Stimulated activated CD4-positive, alpha-beta T cell treated with anti-CD3 and anti-CD28 coated beads, Interleukin-15, amount 100 ng/mL, for 24 hours (primary cell): ENCODE results near the gene TBL1X.
A peak's percentile ranks its signal among the peaks of the same experiment; 100 is the strongest.
"Not testable (repeated sequence)": the region's sequence is repeated elsewhere in the genome, so short reads cannot be mapped to it uniquely, and the experiment has no call there.

Source experiments
- DNase-seq: peaks from one replicate; pipeline ENCODE4 v3.0.0-alpha.2; 2020

The TBL1X gene

DNA sequence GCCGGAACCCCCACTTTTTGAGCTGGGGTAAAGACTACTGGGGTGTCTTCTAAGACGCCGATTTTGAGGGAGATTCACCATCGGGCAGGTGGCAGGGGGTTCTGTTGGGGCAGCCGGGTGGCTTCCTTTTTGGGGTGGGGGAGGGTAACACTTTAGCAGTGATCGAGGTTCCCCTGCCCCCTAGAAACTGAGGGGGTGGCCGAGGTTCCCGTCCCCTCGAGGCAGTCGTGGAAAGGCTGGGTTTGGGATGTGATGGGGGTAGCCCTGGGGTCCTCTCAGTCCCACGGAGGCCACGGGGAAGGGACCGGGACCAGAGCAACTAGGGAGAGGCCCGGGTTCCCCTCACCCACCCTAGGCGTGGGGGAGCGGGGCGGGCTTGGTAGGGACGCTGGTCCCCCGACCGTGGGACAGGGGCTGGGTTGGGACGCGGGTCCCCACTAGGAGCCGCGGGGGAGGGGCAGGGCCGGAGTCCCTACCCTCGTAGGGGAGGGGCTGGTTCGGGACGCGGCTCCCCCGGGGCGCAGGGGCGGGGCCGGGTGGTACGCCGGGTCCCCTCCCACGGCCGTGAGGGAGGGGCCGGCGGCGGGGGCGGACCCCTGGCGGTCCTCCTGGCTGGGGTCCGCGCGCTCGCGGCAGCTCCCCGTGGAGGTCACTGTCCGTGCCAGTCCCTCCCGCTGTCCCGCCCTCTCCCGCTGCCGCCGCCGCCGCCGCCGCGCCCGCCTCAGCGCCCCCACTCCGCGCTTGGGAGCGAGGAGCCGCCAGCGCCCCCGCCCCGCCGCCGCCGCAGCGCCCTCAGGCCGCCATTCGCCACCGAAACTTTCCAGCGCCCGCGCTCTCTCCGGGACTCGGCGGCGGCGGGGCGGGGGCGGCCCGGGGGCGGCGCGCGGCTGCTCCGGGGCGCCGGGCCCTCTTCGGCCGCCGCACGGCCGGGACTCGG, at the start of gene TBL1X:
TSS of gene TBL1X (plus strand) at position 624 of the 937 bp plus-strand sequence. CDS start 188,529 bp downstream, outside the sequence.
- peak; percentile 71 for DNase-seq

DNA sequence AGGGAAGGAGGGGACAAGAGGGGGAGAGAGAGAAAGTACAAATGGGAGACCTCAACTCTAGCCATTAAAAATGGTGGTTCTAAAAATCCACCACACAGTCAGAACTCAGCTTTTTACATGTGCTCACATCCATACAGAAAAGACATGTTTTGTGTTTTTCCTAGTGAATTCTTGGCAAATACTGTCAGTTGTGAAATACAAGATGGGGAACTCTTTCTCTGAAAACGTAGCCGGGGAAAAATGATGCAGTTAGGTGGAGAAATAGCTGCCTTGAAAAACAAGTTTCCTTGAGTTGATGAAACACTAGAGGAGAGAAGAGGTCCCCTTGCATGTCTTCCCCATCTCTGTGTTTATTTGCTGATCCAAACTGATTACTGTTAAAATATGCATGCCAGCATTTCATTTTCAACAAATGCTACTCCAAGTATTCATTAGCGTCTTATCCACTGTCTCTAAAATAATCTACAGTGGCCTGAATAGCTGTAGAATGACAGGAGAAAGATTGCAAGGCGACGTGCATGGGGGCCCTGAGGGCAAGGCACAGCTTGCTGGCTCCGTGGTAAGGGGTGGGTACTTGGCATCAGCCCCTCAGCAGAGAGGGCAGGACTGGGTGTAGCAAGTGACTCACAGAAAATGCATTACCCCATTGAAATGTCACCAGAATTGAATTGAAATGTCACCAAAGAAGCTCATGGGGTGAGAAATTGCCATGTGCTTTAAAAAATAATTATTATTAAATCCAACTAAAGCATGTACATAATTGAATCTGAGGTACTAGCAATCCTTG, 48.1 kb upstream of the TBL1X start:
- no peak for DNase-seq

DNA sequence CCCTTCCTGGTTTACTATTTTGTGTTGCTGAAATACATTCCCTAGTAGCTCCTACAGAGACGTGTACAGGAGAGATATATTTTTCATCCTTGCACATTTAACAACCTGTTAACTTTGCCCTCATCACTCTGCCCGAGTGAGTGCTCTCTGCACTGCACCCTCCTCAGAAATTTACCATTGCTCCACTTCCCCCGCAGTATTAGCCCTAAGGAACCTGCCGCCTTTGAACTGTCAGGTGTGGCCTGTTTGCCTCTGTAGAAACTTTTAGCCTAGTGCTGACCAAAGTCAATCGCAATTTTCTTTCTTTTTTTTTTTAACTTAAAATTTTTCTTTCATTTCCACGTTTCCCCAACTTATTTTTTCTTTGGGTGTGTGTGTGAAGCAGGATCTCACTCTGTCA, 46.6 kb upstream of the TBL1X start:
- no peak for DNase-seq

DNA sequence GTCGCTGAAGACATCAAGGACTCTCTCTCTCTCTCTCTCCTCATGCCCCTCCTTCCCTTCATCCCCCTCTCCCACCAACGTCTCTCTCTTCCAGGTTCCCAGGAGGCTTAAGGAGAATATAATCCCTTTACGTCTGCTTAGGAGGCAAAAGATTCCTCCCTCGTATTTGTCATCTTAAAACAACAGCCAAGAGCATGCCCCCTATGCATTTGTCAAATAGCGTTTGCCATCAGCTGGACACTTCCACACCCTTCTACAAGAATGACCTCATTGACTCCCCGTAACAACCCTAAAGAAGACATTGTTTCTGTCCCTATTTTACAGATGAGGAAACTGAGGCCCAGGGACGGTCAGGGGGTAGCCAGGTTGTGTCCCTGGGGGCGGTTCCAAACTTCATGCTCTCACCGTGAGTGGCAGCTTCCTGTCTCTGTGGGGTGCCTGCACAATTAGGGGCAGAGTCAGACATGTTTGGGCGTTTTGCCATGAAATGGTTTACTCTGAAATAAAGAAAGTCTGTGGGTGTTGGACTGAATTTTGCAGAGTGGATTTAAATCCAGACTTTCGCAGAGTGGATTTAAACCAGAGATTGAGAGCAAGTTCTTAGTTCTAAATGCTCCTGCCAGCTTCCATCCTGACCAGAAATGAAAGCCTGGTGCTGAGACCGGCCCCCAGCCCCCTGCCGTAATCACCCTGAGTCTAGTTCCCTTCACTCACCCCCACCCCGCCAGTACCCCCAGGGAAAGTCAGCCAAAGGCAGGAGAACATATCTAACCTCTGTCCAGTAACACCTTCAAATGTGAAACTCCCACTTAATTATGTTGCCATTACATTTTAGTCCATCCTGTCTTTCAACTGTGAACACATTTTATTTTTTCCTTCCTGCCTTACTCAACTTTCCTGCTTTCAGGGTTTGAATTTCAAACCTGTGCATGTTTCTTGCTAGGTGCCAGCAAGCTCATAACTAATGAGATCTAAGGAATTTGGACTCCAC, 44.3 kb upstream of the TBL1X start:
- no peak for DNase-seq

DNA sequence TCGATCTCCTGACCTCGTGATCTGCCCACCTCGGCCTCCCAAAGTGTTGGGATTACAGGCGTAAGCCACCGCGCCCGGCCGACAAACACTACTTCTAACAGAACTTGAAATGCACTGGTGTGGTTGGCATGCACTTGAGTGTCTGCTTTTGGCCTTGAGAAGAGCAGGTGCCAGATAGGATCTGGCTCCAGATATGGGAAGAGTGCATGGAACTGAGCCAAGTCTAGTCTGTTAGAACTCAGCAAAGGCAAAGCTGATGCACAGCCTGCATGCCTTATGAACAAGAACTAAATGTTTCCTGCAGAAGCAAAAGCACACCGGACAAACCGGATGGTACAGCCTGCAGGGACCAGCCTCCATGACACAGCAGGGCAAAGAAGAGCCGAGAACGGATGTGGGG, 35.1 kb upstream of the TBL1X start:
- DNase-seq: no peak

DNA sequence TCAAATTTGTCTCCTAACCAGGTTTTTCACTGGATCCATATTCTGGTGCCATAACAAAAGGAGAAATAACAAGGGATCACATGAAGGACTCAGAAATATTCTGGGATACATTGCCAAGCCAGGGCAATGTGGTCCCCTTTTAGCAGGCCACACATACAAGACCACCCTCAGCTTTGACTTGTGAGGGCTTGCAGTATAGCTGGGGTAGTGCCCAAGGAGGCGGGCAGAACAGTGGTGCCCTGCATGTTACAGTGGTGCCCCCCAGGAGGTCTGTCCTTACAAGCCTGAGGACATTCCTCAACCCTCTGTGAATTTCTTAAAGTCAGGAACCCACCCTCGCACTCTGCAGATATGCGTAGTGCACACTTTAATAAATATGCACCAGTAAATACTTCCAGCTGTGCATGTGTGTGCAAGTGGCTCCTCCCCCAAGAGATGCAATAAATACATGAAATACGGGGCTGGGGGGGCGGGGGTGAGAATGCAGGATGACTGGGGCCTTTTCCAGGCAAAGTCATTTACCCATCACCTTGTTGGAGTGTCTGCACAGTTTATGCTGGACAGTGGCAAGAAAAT, 34.4 kb upstream of the TBL1X start:
- DNase-seq: no peak

DNA sequence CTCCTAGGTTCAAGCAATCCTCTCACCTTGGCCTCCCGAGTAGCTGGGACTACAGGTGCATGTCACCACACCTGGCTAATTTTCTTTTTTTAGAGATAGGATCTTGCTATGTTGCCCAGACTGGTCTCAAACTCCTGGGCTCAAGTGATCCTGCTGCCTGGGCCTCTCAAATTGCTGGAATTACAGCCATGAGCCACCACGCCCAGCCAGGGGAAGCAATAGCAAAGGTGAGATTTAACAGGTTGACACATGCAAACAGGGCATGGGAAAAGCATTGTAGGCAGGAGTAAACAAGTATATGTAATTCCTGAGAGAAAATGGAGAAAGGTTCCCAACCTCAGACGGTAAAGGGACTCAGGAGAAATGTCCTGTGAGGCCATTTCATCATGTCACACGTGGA, 33.6 kb upstream of the TBL1X start:
- no peak for DNase-seq

DNA sequence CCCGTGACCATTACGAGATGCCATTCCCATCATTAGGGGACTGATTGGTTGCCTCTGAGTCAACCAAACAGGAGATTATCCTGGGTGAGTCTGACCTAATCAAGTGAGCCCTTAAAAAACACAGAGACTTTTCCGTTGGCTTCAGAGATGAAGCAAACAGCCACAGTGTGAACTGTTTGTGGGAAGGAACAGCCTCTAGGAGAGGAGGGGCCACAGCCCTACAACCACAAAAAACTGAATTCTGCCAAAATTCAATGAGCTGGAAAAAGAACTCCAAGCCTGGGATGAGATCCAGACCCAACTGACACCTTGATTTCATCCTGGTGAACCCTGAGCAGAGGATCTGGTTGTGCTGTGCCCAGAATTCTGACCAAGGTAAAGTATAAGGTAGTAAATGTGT, 31.3 kb upstream of the TBL1X start:
- DNase-seq: no peak

DNA sequence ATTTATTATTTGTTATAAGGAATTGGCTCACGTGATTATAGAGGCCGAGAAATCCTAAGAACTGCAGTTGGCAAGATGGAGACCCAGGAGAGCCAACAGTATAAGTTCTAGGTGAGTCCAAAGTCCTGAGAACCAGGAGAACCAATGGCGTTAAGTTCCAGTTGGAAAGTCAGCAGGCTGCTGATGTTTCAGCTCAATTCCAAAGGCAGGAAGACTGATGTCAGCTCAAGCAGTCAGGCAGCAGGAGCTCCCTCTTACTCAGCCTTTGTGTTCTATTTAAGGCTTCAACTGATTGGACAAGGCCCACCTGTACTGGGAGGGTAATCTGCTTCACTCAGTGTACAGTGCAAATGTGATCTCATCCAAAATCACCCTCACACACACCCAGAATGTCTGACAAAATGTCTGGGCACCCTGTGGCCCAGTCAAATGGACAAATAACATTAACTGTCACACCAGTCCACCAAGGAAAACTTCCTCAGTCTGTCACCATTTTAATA, 30.8 kb upstream of the TBL1X start:
- no peak for DNase-seq

DNA sequence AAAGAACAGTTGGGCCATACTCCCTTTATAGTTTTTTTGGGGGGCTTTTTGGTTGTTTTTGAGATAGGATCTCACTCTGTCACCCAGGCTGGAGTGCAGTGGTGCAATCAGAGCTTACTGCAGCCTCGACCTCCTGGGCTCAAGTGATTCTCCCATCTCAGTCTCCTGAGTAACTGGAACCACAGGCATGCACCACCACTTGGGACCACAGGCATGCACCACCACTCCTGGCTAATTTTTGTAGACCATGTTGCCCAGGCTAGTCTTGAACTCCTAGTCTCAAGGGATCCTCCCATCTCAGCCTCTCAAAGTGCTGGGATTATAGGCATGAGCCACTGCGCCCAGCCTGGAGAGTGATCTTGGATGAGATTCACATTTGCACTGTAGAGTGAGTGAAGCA, 29.8 kb upstream of the TBL1X start:
- not testable (repeated sequence) for DNase-seq

DNA sequence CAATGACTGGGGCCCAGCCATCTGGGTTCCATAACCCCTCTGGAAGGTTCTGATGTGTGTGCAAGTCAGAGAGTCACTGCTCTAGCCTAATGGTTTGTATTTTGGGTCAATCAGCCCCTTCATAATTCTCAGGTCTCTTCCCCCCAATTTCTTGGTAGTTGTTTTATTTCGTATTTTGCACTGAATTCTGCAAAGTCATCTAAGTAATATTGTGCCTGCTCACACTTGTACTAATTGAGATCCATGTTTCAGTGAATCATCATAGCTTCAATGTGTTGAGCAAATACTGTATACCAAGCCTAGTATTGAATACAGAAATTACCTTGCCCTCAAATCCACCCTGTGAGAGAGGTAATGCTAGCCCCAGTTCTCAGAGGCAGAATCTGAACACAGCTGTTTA, 28.0 kb upstream of the TBL1X start:
- DNase-seq: no peak

DNA sequence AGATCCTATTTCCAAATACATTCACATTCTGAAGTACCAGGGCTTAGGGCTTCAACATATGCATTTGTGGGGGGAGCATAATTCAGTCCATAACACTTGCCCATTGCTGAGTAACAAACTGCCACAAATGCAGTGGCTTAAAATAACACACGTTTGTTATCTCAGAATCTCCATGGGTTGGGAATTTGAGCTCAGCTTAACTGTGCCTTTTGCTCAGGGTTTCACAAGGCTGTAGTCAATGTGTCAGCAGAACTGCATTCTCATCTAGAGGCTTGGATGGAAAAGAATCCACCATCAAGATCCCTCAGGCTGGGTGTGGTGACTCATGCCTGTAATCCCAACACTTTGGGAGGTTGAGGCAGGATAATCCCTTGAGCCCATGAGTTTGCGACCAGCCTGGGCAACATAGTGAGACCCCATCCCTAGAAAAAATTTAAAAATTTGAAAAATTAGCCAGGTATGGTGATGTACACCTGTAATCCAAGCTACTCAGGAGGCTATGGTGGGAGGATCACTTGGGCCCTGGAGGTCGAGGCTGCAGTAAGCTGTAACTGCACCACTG, 25.8 kb upstream of the TBL1X start:
- DNase-seq: no peak

DNA sequence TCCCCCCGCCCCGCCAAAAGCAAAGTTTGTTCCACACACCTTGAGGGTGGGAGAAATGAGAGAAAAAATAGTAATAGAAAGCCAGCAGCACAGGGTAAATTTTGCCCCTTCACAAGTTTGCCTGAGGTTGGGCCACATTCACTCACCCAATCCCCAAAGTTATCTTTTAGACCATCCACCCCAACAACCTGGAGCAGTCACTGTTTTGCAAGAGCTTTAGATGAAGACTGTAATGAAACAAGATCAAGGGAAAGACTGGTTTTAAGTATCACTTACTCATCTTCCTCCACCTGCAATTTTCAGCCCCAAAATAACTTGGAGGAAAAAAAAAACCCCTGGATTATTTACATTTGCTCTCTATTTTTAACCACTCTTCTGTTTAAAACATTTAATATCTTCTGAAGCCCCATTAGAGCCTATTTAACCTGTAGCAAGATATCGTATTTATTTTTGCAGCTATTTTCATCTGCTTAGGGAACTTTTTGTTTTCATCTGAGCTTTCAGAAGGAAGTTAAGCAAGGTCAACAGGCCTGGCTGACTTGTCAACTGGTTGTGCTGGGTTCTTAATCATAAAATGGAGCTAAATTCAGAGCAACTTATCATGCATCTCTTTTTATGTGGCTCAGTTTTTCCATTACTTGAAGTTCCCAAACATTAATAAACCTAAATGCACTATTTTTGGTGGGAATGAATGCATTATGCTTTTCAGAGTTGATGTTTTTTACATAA, 24.6 kb upstream of the TBL1X start:
- no peak for DNase-seq

DNA sequence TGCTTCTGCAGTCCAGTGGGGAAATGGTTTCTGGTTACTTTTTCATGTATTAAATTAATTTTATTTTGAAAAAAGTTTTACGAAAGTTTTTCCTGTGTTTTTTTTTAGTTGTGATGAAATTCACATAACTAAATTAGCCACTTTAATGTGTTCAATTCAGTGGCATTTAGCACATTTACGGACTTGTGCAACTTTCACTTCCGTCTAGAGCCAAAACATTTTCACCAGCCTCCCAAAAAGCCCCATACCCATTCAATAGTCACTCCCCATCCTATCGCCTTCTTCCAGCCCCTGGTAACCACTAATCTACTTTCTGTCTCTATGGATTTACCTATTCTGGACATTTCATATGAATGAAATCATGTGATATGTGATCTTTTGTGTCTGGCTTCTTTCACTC, 22.8 kb upstream of the TBL1X start:
- DNase-seq: no peak

DNA sequence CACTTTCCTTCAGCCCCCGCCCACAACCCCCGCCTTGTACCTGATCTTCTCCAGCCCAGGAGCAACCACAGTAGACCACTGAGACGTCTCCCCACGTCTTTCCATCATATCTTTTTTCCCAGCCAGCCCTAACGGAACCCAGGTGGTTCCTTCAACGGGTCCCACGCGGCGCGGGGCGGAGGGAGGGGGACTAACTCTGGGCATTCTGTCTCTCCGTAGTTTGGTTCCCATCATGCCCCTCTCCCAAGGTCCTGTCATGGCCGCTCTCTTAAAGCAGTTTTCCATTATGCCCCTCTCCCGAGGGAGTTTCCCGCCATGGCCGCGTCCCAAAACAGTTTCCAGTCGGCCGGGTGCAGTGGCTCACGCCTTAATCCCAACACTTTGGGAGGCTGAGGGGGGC, 21.5 kb upstream of the TBL1X start:
- DNase-seq: no peak

DNA sequence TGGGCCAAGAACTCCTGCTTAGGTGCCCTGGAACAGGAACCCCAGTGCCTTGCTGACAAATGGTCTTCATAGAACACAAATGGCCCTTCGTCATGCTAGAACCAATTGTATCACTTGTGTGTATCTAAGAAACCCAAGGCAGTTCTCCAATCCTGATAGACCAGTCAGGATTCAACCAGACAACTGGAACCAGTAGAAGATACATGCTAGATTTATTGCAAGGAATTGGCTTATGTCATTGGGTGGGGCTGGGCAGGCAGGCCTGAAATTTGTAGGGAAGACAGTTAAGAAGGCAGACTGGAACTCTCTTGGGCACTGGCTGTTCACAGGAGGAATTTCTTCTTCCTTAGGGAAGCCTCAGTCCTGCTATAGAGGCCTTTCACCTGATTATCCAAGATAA, 17.0 kb upstream of the TBL1X start:
- DNase-seq: no peak

DNA sequence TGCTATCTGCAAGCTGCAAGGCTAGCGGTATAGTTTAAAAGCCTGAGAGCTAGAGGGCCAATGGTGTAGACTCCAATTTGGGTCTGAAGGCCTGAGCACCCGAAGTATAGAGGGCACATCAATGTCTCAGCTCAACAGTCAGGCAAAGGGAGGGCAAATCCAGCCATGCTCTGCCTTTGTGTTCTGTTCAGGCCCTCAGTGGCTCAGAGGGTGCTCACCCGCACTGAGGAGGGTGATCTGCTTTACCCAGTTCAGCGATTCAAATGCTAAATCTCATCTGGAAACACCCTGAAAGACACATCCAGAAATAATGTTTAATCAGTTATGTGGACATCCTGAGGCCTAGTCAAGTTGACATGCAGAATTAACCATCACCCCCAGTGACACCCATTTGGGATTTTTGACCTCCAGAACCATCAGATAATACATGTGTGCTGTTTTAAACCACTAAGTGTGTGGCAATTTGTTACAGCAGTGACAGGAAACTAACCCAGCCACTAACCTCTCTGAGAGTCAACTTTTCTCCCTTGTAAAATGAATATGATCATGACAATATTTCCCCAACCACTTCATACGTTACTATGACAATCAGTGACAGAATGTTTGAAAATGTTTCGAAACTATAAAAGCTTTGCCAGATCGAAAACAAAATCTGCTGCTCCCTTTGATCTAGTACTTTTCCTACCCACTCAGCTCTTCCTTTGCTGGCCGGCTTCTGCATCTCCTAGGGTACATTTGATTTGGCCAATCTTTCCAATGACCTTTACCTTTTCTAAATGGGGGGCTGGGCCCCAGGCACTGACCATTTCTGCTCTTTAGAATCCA, 8.4 kb upstream of the TBL1X start:
- peak; percentile 30 for DNase-seq

DNA sequence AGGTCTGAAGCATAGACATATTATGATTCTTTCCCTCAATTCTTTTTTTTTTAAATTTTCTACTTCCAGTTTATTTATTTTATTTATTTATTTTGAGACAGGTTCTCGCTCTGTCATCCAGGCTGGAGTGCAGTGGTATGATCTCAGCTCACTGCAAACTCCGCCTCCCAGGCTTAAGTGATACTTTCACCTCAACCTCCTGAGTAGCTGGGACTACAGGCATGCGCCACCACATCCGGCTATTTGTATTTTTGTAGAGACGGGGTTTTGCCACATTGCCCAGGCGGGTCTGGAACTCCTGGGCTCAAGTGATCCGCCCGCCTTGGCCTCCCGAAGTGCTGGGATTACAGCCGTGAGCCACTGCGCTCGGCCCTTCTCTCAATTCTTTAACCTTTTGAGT, 6.8 kb upstream of the TBL1X start:
- DNase-seq: peak; percentile 13

DNA sequence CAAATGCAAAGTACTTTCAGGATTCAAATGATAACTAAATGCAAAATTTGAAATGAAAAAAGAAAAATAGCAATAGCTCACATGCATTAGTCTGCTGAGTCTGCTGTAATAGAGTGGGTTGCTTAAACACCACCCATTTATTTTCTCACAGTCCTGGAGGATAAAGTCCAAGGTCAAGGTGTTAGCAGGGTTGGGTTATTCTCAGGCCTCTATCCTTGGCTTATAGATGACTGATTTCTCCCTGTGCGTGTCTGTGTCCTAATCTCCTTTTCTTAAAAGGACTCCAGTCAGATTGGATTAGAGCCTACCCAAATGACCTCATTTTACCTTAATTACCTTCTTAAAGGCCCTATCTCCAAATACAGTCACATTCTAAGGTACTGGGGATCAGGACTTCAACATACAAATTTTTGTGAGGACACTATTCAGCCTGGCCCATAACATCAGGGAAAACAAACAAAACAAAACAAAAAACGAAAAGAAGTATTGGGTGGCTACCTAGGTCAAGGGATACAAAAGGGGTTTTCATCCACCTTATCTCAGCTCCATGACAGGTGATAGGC, 6.3 kb upstream of the TBL1X start:
- DNase-seq: no peak

DNA sequence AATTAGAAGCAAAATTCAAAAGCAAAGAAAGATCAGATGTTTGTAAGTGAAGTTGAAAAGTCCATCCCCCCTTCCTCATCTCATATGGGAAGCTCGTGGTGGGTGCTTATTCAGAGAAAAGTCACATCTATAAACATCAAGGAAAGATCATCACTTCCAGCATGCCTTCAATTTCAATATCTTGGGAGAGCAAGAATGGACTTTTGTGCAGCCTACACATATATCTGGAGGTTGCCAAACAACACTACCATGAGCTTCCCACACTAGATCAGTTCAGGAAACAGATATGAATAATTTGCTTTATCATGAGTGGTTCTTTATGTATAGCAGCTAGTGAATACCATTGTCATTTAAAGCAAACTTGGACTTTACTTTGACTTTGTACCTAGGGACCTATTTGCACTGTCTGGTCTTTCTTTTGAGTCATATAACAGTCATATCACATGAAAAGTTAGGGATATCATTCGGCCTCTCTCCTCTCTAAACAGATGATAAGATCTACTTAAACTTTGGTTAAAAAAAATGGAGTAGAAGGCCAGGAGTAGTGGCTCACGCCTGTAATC, 5.6 kb upstream of the TBL1X start:
- DNase-seq: no peak
